Medulla oblongata (tissue), 1 donor: ENCODE results near the gene NANP.
"Not testable (repeated sequence)": the region's sequence is repeated elsewhere in the genome, so short reads cannot be mapped to it uniquely, and the experiment has no call there.

ENCODE experiments used
- DNase-seq: peaks from one replicate; pipeline ENCODE4 v3.0.0-alpha.2; 2015; ENCODE audit errors: extremely low spot score

Gene NANP

GRCh38 chr20:25623736-25624499, at the start of gene NANP:
TSS of gene NANP (minus strand) at chr20:25624014. CDS start at chr20:25623948, 66 bp downstream.
- peak; percentile 97 for DNase-seq

- no peak for DNase-seq
These were observed 48.9 kb upstream of the NANP start for GRCh38 chr20:25672659-25673235.

- no peak for DNase-seq
These were observed 46.1 kb upstream of the NANP start for GRCh38 chr20:25669826-25670422.

- no peak for DNase-seq
These were observed 44.6 kb upstream of the NANP start for GRCh38 chr20:25668446-25668845.

GRCh38 chr20:25659999-25660398, 36.2 kb upstream of the NANP start:
- DNase-seq: no peak

- DNase-seq: no peak
These were observed 30.7 kb upstream of the NANP start for GRCh38 chr20:25654487-25654886.

- not testable (repeated sequence) for DNase-seq
These were observed 29.1 kb upstream of the NANP start for GRCh38 chr20:25652866-25653265.

- no peak for DNase-seq
These were observed 21.0 kb upstream of the NANP start for GRCh38 chr20:25644814-25645213.

- no peak for DNase-seq
These were observed 19.9 kb upstream of the NANP start for GRCh38 chr20:25643716-25644115.

GRCh38 chr20:25637247-25637646, 13.4 kb upstream of the NANP start:
- DNase-seq: no peak

GRCh38 chr20:25632940-25633790, 9.4 kb upstream of the NANP start:
- DNase-seq: no peak

GRCh38 chr20:25630615-25631014, 6.8 kb upstream of the NANP start:
- DNase-seq: not testable (repeated sequence)

GRCh38 chr20:25629816-25630499, 6.1 kb upstream of the NANP start:
- no peak for DNase-seq

- DNase-seq: no peak
These were observed 3.0 kb upstream of the NANP start for GRCh38 chr20:25626779-25627178.

GRCh38 chr20:25624500-25624939, 706 bp upstream of the NANP start:
- no peak for DNase-seq

GRCh38 chr20:25623225-25623735, 534 bp downstream of the NANP start:
- DNase-seq: peak; percentile 38

GRCh38 chr20:25622450-25623224, 1.2 kb downstream of the NANP start:
- DNase-seq: no peak

- no peak for DNase-seq
These were observed 1.8 kb downstream of the NANP start for GRCh38 chr20:25622049-25622448.

GRCh38 chr20:25619514-25619913, 4.3 kb downstream of the NANP start:
- DNase-seq: no peak

GRCh38 chr20:25608774-25609173, 15.0 kb downstream of the NANP start:
- DNase-seq: no peak
